Hepatocyte (in vitro differentiated cells): ENCODE results near the gene KMT2B. TPM values are rescaled to one million over a fixed set of nuclear protein-coding genes. Genes with fewer than 3 reads are reported as not detected.

Experiments
- DNase-seq: peaks from one replicate; pipeline ENCODE4 v3.0.0-alpha.2; 2016; ENCODE audit warnings: low spot score
- H2AFZ ChIP-seq: fragments of 200-600 bp; sonication (generic); 2 replicates; pipeline ENCODE4 v1.6.0; 2016; ENCODE audit warnings: antibody characterized with exemption, mild to moderate bottlenecking
- H3K27ac ChIP-seq: fragments of 200-600 bp; sonication (generic); 2 replicates; pipeline ENCODE4 v1.5.1; 2016; ENCODE audit warnings: mild to moderate bottlenecking
- H3K27me3 ChIP-seq: fragments of 200-600 bp; sonication (generic); 2 replicates; pipeline ENCODE4 v1.6.1; 2016
- H3K36me3 ChIP-seq: fragments of 200-600 bp; sonication (generic); replicated peaks from 2 replicates; pipeline ENCODE4 v1.5.1; 2016; ENCODE audit warnings: low read depth; ENCODE audit not compliant: insufficient read depth
- H3K4me1 ChIP-seq: fragments of 200-600 bp; sonication (generic); 2 replicates; pipeline ENCODE4 v1.5.1; 2016; ENCODE audit warnings: mild to moderate bottlenecking, moderate library complexity; ENCODE audit not compliant: insufficient read depth
- H3K4me2 ChIP-seq: fragments of 200-600 bp; sonication (generic); 2 replicates; pipeline ENCODE4 v1.6.0; 2016
- H3K4me3 ChIP-seq: fragments of 200-600 bp; sonication (generic); 2 replicates; pipeline ENCODE4 v1.5.1; 2016; ENCODE audit warnings: mild to moderate bottlenecking
- H3K79me2 ChIP-seq: fragments of 200-600 bp; sonication (generic); 2 replicates; pipeline ENCODE4 v1.6.0; 2017; ENCODE audit warnings: mild to moderate bottlenecking
- H3K9me2 ChIP-seq: fragments of 200-600 bp; sonication (generic); replicated peaks from 2 replicates; pipeline ENCODE4 v1.6.0; 2017; ENCODE audit warnings: mild to moderate bottlenecking; ENCODE audit not compliant: insufficient read depth
- H3K9me3 ChIP-seq: fragments of 200-600 bp; sonication (generic); 2 replicates; pipeline ENCODE4 v1.5.1; 2016; ENCODE audit warnings: low read depth, mild to moderate bottlenecking
- H4K20me1 ChIP-seq: fragments of 200-600 bp; sonication (generic); 2 replicates; pipeline ENCODE4 v1.6.0; 2016; ENCODE audit warnings: mild to moderate bottlenecking; ENCODE audit not compliant: insufficient read depth, poor library complexity, severe bottlenecking
- CTCF ChIP-seq: fragments of 200-600 bp; sonication (generic); IDR thresholded peaks from 2 replicates; pipeline ENCODE4 v1.5.1; 2016; ENCODE audit warnings: antibody characterized with exemption, mild to moderate bottlenecking; ENCODE audit not compliant: poor library complexity
- EZH2 ChIP-seq: fragments of 200-600 bp; sonication (generic); IDR thresholded peaks from 2 replicates; pipeline ENCODE4 v1.6.1; 2016; ENCODE audit warnings: antibody characterized with exemption, mild to moderate bottlenecking, borderline replicate concordance
- EZH2phosphoT487 ChIP-seq: fragments of 200-600 bp; sonication (generic); IDR thresholded peaks from one replicate; pipeline ENCODE4 v1.6.1; 2018; ENCODE audit warnings: antibody characterized with exemption, mild to moderate bottlenecking, low read depth, moderate library complexity; ENCODE audit not compliant: unreplicated experiment, severe bottlenecking
- WGBS: methylation state at CpG from one replicate; pipeline ENCODE4 v1.1.6; 2016; ENCODE audit warnings: low lambda C conversion rate; ENCODE audit errors: missing lambda C conversion rate; 5-methylcytosine and 5-hydroxymethylcytosine counted together
- polyA plus RNA-seq: library from polyadenylated mRNA; unstranded; fragments of >200 nt; fragmentation: Nextera tagmentation; extraction: Ambion mirVana; gene quantifications from 2 replicates; pipeline ENCODE4 v1.2.1, GENCODE V29; 2016
- total RNA-seq: library from RNA; depleted of rRNA; stranded (reverse); fragments of >200 nt; gene quantifications from 2 replicates; pipeline ENCODE4 v1.2.3, GENCODE V29; 2014

Gene KMT2B
- total and polyA plus RNA-seq, 2 experiments from 2014 or later = 9.3 to 12.8 TPM

- Histone ChIP-seq H3K4me1 (peaks cover 3% of the 10 kb centered on the region), H3K4me2 (no peak within 1 kb of the TSS), H3K9me3 (no peaks in the 10 kb centered on the region), H3K27me3 (peaks cover 3% of the 10 kb centered on the region), H3K9me2 (no peaks in the 10 kb centered on the region), H2AFZ (no peak within 1 kb of the TSS), H3K27ac (no peak within 1 kb of the TSS), H3K36me3 (no peaks in the 10 kb centered on the region), H4K20me1 (no peaks in the 10 kb centered on the region), H3K4me3 (no peak within 1 kb of the TSS), H3K79me2 (no peaks in the 10 kb centered on the region)
- 36% methylated on average over 24 of the region's 24 CpGs for WGBS
- no peak for DNase-seq
- TF ChIP-seq CTCF = no peak
- no peak for TF ChIP-seq EZH2
- no peak for TF ChIP-seq EZH2phosphoT487
Observed at GRCh38 chr19:35704218-35704617, 13.6 kb upstream of the KMT2B start, which contains the start of gene ZBTB32. Gene ZBTB32 (plus strand): TSS chr19:35704558. CDS start chr19:35714627, 10,069 bp downstream.

- H3K9me2 ChIP-seq = no peaks in the 10 kb centered on the region
- no peaks in the 10 kb centered on the region for H4K20me1 ChIP-seq
- TF ChIP-seq CTCF (no peak), EZH2phosphoT487 (no peak), EZH2 (no peak)
- no peak overlapping the region for H2AFZ ChIP-seq
- no peaks in the 10 kb centered on the region for H3K79me2 ChIP-seq
- no peak overlapping the region for H3K4me3 ChIP-seq
- H3K4me1 ChIP-seq = no peaks in the 10 kb centered on the region
- no peaks in the 10 kb centered on the region for H3K36me3 ChIP-seq
- no peak overlapping the region for H3K4me2 ChIP-seq
- peaks cover 3% of the 10 kb centered on the region for H3K27me3 ChIP-seq
- H3K27ac ChIP-seq = no peak overlapping the region
- no peaks in the 10 kb centered on the region for H3K9me3 ChIP-seq
- no peak for DNase-seq
- 83% methylated on average over 1 of the region's 1 CpG for WGBS
Observed at GRCh38 chr19:35708391-35708790, 9.4 kb upstream of the KMT2B start.

- no peaks in the 10 kb centered on the region for H3K9me3 ChIP-seq
- H3K9me2 ChIP-seq = no peaks in the 10 kb centered on the region
- peaks cover 7% of the 10 kb centered on the region for H3K79me2 ChIP-seq
- no peaks in the 10 kb centered on the region for H3K27me3 ChIP-seq
- 73% methylated on average over 13 of the region's 13 CpGs for WGBS
- H3K4me3 ChIP-seq = no peak overlapping the region
- H3K36me3 ChIP-seq = no peaks in the 10 kb centered on the region
- no peak overlapping the region for H3K4me2 ChIP-seq
- H4K20me1 ChIP-seq = no peaks in the 10 kb centered on the region
- DNase-seq = no peak
- no peak overlapping the region for H2AFZ ChIP-seq
- TF ChIP-seq CTCF (no peak), EZH2 (no peak), EZH2phosphoT487 (no peak)
- H3K27ac ChIP-seq = no peak overlapping the region
- H3K4me1 ChIP-seq = peaks cover 7% of the 10 kb centered on the region
Observed at GRCh38 chr19:35710784-35711723, 6.7 kb upstream of the KMT2B start.
